DOHH2 (cell line): Measurements from ENCODE around the gene PROM2.

ENCODE experiments used
- H3F3A ChIP-seq: fragments of 200-600 bp; sonication (generic), shearing (Covaris generic); 2 replicates; pipeline ENCODE4 v1.6.0; 2016; ENCODE audit warnings: antibody characterized with exemption, mild to moderate bottlenecking; ENCODE audit not compliant: control insufficient read depth, insufficient read depth
- H3K27ac ChIP-seq: fragments of 200-600 bp; sonication (generic); 2 replicates; pipeline ENCODE4 v1.5.1; 2014; ENCODE audit warnings: low read depth, mild to moderate bottlenecking, low read length, moderate library complexity
- H3K27me3 ChIP-seq: fragments of 200-600 bp; sonication (generic); 2 replicates; pipeline ENCODE4 v1.6.1; 2014; ENCODE audit warnings: mild to moderate bottlenecking, low read length, mixed read lengths; ENCODE audit not compliant: control insufficient read depth
- H3K36me3 ChIP-seq: fragments of 200-600 bp; sonication (generic); 2 replicates; pipeline ENCODE4 v1.6.1; 2014; ENCODE audit warnings: mild to moderate bottlenecking, low read length, moderate library complexity, mixed read lengths; ENCODE audit not compliant: control insufficient read depth
- H3K4me1 ChIP-seq: fragments of 200-600 bp; sonication (generic); 2 replicates; pipeline ENCODE4 v1.6.1; 2014; ENCODE audit warnings: mild to moderate bottlenecking, low read length, mixed read lengths; ENCODE audit not compliant: control insufficient read depth
- H3K4me2 ChIP-seq: fragments of 200-600 bp; sonication (generic); 2 replicates; pipeline ENCODE4 v1.6.0; 2014; ENCODE audit warnings: mild to moderate bottlenecking, low read length, moderate library complexity
- H3K4me3 ChIP-seq: fragments of 200-600 bp; sonication (generic); 2 replicates; pipeline ENCODE4 v1.5.1; 2014; ENCODE audit warnings: mild to moderate bottlenecking, low read length, mixed read lengths
- H3K79me2 ChIP-seq: fragments of 200-600 bp; sonication (generic); 2 replicates; pipeline ENCODE4 v1.6.1; 2014; ENCODE audit warnings: mild to moderate bottlenecking, low read length, mixed read lengths; ENCODE audit not compliant: control insufficient read depth
- H3K9me2 ChIP-seq: fragments of 200-600 bp; sonication (generic); replicated peaks from 2 replicates; pipeline ENCODE4 v1.6.1; 2014; ENCODE audit warnings: mild to moderate bottlenecking, low read length, mixed read lengths; ENCODE audit not compliant: control insufficient read depth
- H3K9me3 ChIP-seq: fragments of 200-600 bp; sonication (generic); 2 replicates; pipeline ENCODE4 v1.6.1; 2014; ENCODE audit warnings: antibody characterized with exemption, low read length, mixed read lengths; ENCODE audit not compliant: control insufficient read depth, insufficient read depth
- H4K20me1 ChIP-seq: fragments of 200-600 bp; sonication (generic); 2 replicates; pipeline ENCODE4 v1.6.0; 2014; ENCODE audit warnings: low read depth, mild to moderate bottlenecking, antibody characterized with exemption, low read length, moderate library complexity; ENCODE audit not compliant: control insufficient read depth, insufficient read depth
- CTCF ChIP-seq: fragments of 200-600 bp; sonication (generic); IDR thresholded peaks from one replicate; pipeline ENCODE4 v1.5.1; 2014; ENCODE audit warnings: antibody characterized with exemption, mild to moderate bottlenecking, low read depth, low read length; ENCODE audit not compliant: poor library complexity, severe bottlenecking
- EZH2phosphoT487 ChIP-seq: fragments of 200-600 bp; sonication (generic); IDR thresholded peaks from 2 replicates; pipeline ENCODE4 v1.6.1; 2017; ENCODE audit warnings: borderline replicate concordance, mild to moderate bottlenecking, antibody characterized with exemption, low read length, moderate library complexity, mixed read lengths

The PROM2 gene

GRCh38 chr2:95279435-95280035 is 5.3 kb downstream of the PROM2 start:
- Histone ChIP-seq H3K79me2 (no peaks in the 10 kb centered on the region), H3K27ac (no peak overlapping the region), H3K36me3 (no peaks in the 10 kb centered on the region), H3K4me1 (no peaks in the 10 kb centered on the region), H3K4me2 (no peak overlapping the region), H3K4me3 (no peak overlapping the region), H3K9me2 (no peaks in the 10 kb centered on the region), H3K27me3 (no peaks in the 10 kb centered on the region), H4K20me1 (no peaks in the 10 kb centered on the region), H3K9me3 (no peaks in the 10 kb centered on the region), H3F3A (no peaks in the 10 kb centered on the region)
- TF ChIP-seq CTCF (no peak), EZH2phosphoT487 (no peak)

- no peaks in the 10 kb centered on the region for H3K27me3 ChIP-seq
- H3F3A ChIP-seq: no peaks in the 10 kb centered on the region
- no peaks in the 10 kb centered on the region for H3K9me2 ChIP-seq
- H3K4me2 ChIP-seq: no peak overlapping the region
- no peaks in the 10 kb centered on the region for H4K20me1 ChIP-seq
- no peak for TF ChIP-seq EZH2phosphoT487
- TF ChIP-seq CTCF: no peak
- no peak overlapping the region for H3K4me3 ChIP-seq
- no peaks in the 10 kb centered on the region for H3K4me1 ChIP-seq
- no peaks in the 10 kb centered on the region for H3K79me2 ChIP-seq
- H3K9me3 ChIP-seq: no peaks in the 10 kb centered on the region
- H3K36me3 ChIP-seq: no peaks in the 10 kb centered on the region
- H3K27ac ChIP-seq: no peak overlapping the region
Measured at GRCh38 chr2:95281071-95281470, 6.8 kb downstream of the PROM2 start.

- no peaks in the 10 kb centered on the region for H3K36me3 ChIP-seq
- no peak for TF ChIP-seq EZH2phosphoT487
- no peak for TF ChIP-seq CTCF
- no peaks in the 10 kb centered on the region for H3F3A ChIP-seq
- no peak overlapping the region for H3K4me2 ChIP-seq
- H3K79me2 ChIP-seq: no peaks in the 10 kb centered on the region
- no peak overlapping the region for H3K4me3 ChIP-seq
- no peaks in the 10 kb centered on the region for H3K9me2 ChIP-seq
- H3K27ac ChIP-seq: no peak overlapping the region
- H3K4me1 ChIP-seq: no peaks in the 10 kb centered on the region
- no peaks in the 10 kb centered on the region for H4K20me1 ChIP-seq
- H3K9me3 ChIP-seq: no peaks in the 10 kb centered on the region
- no peaks in the 10 kb centered on the region for H3K27me3 ChIP-seq
Measured at GRCh38 chr2:95281786-95282185, 7.5 kb downstream of the PROM2 start.
